Activated naive CD4-positive, alpha-beta T cell treated with anti-CD3 and anti-CD28 coated beads, Interleukin-2, amount 50 U/mL, for 24 hours (primary cell): ENCODE results near the gene DMAC1.

Source experiments
- H3K27ac Mint-ChIP-seq: one replicate; pipeline ENCODE4 v1.8.0; 2021; ENCODE audit warnings: mild to moderate bottlenecking, mixed read lengths
- H3K27me3 Mint-ChIP-seq: one replicate; pipeline ENCODE4 v1.8.0; 2021; ENCODE audit warnings: mixed read lengths
- H3K36me3 Mint-ChIP-seq: one replicate; pipeline ENCODE4 v1.8.0; 2021; ENCODE audit warnings: mixed read lengths
- H3K4me1 Mint-ChIP-seq: one replicate; pipeline ENCODE4 v1.8.0; 2021; ENCODE audit warnings: mixed read lengths
- H3K4me3 Mint-ChIP-seq: one replicate; pipeline ENCODE4 v1.8.0; 2021; ENCODE audit warnings: mild to moderate bottlenecking, mixed read lengths
- H3K9me3 Mint-ChIP-seq: one replicate; pipeline ENCODE4 v1.8.0; 2021; ENCODE audit warnings: mixed read lengths

Gene DMAC1

DNA sequence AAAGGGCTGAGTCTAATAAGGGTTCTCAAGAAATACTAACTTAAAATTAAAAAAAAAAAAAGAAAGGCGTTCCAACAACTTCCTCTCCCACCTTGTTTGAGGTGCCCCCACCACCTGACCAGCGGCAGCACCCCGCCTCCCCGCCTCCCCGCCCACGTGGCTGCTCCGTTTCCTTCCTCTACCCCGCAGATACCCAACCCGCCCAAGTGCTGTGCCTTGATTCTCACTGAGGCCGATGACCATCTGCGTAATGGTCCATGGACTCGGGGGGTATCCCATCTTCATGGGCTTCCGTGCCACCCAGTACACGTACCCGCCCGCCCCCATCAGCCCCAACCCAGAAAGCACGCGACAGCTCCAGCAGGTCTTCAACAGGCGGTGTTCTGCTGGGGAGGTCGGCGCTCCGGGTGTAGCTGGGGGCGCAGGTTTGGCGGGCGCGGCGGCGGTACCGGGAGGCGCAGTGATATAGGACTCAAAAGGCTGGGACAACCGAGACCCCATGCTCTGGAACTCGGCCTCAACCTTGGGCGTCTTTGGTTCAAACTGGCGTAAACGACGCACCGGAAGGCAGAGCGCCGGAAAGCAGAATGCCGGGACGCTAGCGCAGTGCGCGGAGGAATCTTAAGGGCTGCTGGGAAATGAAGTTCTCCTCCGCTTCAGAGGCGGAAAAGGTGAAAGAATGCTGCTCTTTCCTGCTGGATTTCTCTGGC lies at the start of gene DMAC1:
Gene DMAC1 (minus strand): TSS at position 545 of the 710 bp plus-strand sequence. CDS start 44 bp downstream, at position 501.
- peaks cover 34% of the 10 kb centered on the region for H3K4me1 Mint-ChIP-seq
- H3K9me3 Mint-ChIP-seq: no peaks in the 10 kb centered on the region
- peak within 1 kb of the TSS; percentile 97 for H3K4me3 Mint-ChIP-seq
- H3K36me3 Mint-ChIP-seq: peaks cover 16% of the 10 kb centered on the region
- no peaks in the 10 kb centered on the region for H3K27me3 Mint-ChIP-seq
- H3K27ac Mint-ChIP-seq: peak within 1 kb of the TSS; percentile 98

- H3K27me3 Mint-ChIP-seq: no peaks in the 10 kb centered on the region
- no peaks in the 10 kb centered on the region for H3K36me3 Mint-ChIP-seq
- H3K9me3 Mint-ChIP-seq: no peaks in the 10 kb centered on the region
- no peak overlapping the region for H3K27ac Mint-ChIP-seq
- no peak overlapping the region for H3K4me3 Mint-ChIP-seq
- H3K4me1 Mint-ChIP-seq: no peaks in the 10 kb centered on the region
These were observed 49.8 kb upstream of the DMAC1 start for GRCh38 chr9:7849362-7849761.

DNA sequence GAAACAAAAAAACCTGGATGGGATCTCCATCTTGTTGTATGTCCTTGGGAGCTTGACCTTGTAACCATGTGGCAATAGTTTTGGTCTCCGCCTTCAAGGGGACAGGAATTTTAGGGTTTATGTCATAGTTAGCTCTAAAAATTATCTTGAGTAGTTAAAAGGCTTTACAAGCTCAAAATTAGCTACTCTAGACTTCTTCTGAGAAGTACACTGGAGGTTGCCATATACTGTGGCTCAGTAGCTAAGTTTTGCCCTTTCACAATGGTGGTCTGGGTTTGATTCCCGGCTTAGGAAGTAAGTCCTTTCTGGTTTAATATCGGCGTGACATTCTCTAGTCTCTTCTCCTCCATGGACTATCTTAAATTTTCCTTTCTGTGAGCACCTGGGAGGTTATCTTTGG lies 48.9 kb upstream of the DMAC1 start:
- Mint-ChIP-seq H3K9me3 (no peaks in the 10 kb centered on the region), H3K4me3 (no peak overlapping the region), H3K36me3 (no peaks in the 10 kb centered on the region), H3K27me3 (no peaks in the 10 kb centered on the region), H3K4me1 (no peaks in the 10 kb centered on the region), H3K27ac (no peak overlapping the region)

GRCh38 chr9:7844242-7844641 lies 44.7 kb upstream of the DMAC1 start:
- Mint-ChIP-seq H3K36me3 (no peaks in the 10 kb centered on the region), H3K4me3 (no peak overlapping the region), H3K27ac (no peak overlapping the region), H3K27me3 (no peaks in the 10 kb centered on the region), H3K9me3 (no peaks in the 10 kb centered on the region), H3K4me1 (no peaks in the 10 kb centered on the region)

GRCh38 chr9:7841831-7842230 lies 42.3 kb upstream of the DMAC1 start:
- no peaks in the 10 kb centered on the region for H3K36me3 Mint-ChIP-seq
- H3K4me1 Mint-ChIP-seq: no peaks in the 10 kb centered on the region
- H3K27ac Mint-ChIP-seq: no peak overlapping the region
- H3K9me3 Mint-ChIP-seq: no peaks in the 10 kb centered on the region
- H3K4me3 Mint-ChIP-seq: no peak overlapping the region
- no peaks in the 10 kb centered on the region for H3K27me3 Mint-ChIP-seq

- no peak overlapping the region for H3K27ac Mint-ChIP-seq
- H3K4me1 Mint-ChIP-seq: no peaks in the 10 kb centered on the region
- no peaks in the 10 kb centered on the region for H3K36me3 Mint-ChIP-seq
- H3K4me3 Mint-ChIP-seq: no peak overlapping the region
- no peaks in the 10 kb centered on the region for H3K27me3 Mint-ChIP-seq
- H3K9me3 Mint-ChIP-seq: no peaks in the 10 kb centered on the region
These were observed 35.0 kb upstream of the DMAC1 start for GRCh38 chr9:7834531-7834930.

DNA sequence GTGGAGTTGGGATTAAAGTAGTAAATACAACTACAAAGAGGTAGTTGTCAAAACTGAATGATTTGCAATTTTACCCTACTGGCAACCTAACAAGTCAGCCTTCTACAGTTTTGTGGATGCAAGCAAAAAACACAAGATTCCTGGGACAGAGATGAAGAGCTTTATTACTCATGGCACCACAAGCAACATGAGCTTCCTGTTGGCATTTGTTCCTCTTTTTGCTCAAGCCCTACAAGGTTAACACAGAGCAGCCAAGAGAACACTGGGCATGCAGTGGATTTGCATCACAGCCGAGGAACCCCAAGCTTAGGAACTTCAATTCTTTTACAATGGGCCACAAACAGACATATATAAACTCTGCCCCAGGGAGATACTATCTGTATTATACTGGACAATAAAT lies 28.8 kb upstream of the DMAC1 start:
- no peaks in the 10 kb centered on the region for H3K36me3 Mint-ChIP-seq
- no peaks in the 10 kb centered on the region for H3K4me1 Mint-ChIP-seq
- no peak overlapping the region for H3K4me3 Mint-ChIP-seq
- no peaks in the 10 kb centered on the region for H3K9me3 Mint-ChIP-seq
- no peaks in the 10 kb centered on the region for H3K27me3 Mint-ChIP-seq
- no peak overlapping the region for H3K27ac Mint-ChIP-seq

GRCh38 chr9:7827792-7828191 lies 28.2 kb upstream of the DMAC1 start:
- Mint-ChIP-seq H3K4me3 (no peak overlapping the region), H3K27ac (no peak overlapping the region), H3K9me3 (no peaks in the 10 kb centered on the region), H3K4me1 (no peaks in the 10 kb centered on the region), H3K36me3 (no peaks in the 10 kb centered on the region), H3K27me3 (no peaks in the 10 kb centered on the region)

GRCh38 chr9:7827056-7827455 lies 27.5 kb upstream of the DMAC1 start:
- H3K27me3 Mint-ChIP-seq: no peaks in the 10 kb centered on the region

GRCh38 chr9:7823651-7824050 lies 24.1 kb upstream of the DMAC1 start:
- Mint-ChIP-seq H3K27me3 (peaks cover 1% of the 10 kb centered on the region), H3K27ac (no peak overlapping the region), H3K4me1 (no peaks in the 10 kb centered on the region), H3K4me3 (no peak overlapping the region), H3K36me3 (no peaks in the 10 kb centered on the region), H3K9me3 (no peaks in the 10 kb centered on the region)

More at GRCh38 chr9:7827056-7827455, 27.5 kb upstream of the DMAC1 start:
- Mint-ChIP-seq H3K27ac (no peak overlapping the region), H3K4me3 (no peak overlapping the region), H3K36me3 (no peaks in the 10 kb centered on the region), H3K4me1 (no peaks in the 10 kb centered on the region), H3K9me3 (no peaks in the 10 kb centered on the region)

DNA sequence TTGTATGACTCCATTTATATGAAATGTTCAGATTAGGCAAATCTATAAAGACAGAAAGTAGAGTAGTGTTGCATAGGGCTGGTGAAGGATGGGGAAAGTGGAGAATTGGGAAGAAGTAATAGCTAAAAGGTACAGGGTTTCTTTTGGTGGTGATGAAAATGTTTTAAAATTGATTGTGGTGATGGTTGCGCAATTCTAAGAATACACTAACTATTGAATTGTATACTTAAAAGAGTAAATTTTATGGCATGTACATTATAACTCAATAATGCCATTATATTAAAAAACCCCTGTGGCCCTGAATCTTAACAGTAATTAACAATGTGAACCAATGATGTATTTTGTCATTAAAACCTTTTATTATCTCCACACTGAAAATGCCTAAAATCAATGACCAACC lies 20.4 kb upstream of the DMAC1 start:
- Mint-ChIP-seq H3K4me3 (no peak overlapping the region), H3K27me3 (peaks cover 1% of the 10 kb centered on the region), H3K4me1 (no peaks in the 10 kb centered on the region), H3K9me3 (no peaks in the 10 kb centered on the region), H3K36me3 (no peaks in the 10 kb centered on the region), H3K27ac (no peak overlapping the region)

DNA sequence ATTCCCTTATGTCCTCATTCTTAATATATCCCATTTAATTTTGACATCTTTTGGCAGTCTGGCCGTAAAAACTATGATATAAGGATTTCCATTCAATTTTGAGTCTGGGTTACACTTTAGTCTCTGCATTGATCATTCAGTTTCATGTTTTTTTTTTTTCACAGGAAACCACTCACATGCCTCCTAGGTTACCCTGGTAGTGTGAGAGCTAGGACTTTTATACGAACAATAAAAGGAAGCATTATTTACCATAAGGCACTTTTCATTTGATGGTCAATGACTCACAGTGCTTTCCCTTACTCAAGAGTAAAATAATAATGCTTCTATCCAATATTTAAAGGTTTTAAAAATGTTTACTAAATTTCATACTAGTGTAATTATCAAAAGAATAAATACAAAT lies 16.4 kb upstream of the DMAC1 start:
- Mint-ChIP-seq H3K9me3 (no peaks in the 10 kb centered on the region), H3K27me3 (peaks cover 1% of the 10 kb centered on the region)

DNA sequence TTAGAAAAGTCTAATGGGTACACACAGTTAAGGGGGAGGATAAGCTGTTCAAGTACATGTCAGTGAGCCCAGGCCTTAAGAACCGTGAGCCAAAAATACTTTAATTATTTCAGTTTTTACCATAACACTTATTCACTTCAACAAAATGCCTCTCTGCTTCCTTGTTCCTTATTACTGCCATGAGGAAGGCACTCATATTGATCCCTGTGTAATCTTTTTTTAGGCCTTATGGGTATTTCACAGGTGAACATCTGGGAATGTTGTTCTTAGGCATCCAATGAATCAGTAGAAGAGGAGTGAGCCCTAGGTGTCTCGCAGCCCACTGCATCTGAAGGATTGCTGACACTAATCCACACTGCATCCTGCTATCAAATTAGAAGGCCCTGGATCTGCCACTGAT lies 13.5 kb upstream of the DMAC1 start:
- Mint-ChIP-seq H3K27me3 (peaks cover 3% of the 10 kb centered on the region), H3K4me3 (no peak overlapping the region), H3K4me1 (no peaks in the 10 kb centered on the region), H3K27ac (no peak overlapping the region), H3K36me3 (peaks cover 5% of the 10 kb centered on the region), H3K9me3 (no peaks in the 10 kb centered on the region)

More for the DNA sequence above, 16.4 kb upstream of the DMAC1 start:
- H3K4me1 Mint-ChIP-seq: no peaks in the 10 kb centered on the region
- no peak overlapping the region for H3K4me3 Mint-ChIP-seq
- no peaks in the 10 kb centered on the region for H3K36me3 Mint-ChIP-seq
- no peak overlapping the region for H3K27ac Mint-ChIP-seq

GRCh38 chr9:7811677-7812076 lies 12.1 kb upstream of the DMAC1 start:
- H3K27me3 Mint-ChIP-seq: peaks cover 3% of the 10 kb centered on the region
- peaks cover 5% of the 10 kb centered on the region for H3K36me3 Mint-ChIP-seq

GRCh38 chr9:7802666-7803065 lies 3.1 kb upstream of the DMAC1 start:
- Mint-ChIP-seq H3K4me1 (peaks cover 11% of the 10 kb centered on the region), H3K9me3 (no peaks in the 10 kb centered on the region), H3K27me3 (no peaks in the 10 kb centered on the region), H3K27ac (no peak overlapping the region), H3K36me3 (peaks cover 4% of the 10 kb centered on the region), H3K4me3 (no peak overlapping the region)

More at GRCh38 chr9:7811677-7812076, 12.1 kb upstream of the DMAC1 start:
- Mint-ChIP-seq H3K4me3 (no peak overlapping the region), H3K27ac (no peak overlapping the region), H3K9me3 (no peaks in the 10 kb centered on the region), H3K4me1 (no peaks in the 10 kb centered on the region)

DNA sequence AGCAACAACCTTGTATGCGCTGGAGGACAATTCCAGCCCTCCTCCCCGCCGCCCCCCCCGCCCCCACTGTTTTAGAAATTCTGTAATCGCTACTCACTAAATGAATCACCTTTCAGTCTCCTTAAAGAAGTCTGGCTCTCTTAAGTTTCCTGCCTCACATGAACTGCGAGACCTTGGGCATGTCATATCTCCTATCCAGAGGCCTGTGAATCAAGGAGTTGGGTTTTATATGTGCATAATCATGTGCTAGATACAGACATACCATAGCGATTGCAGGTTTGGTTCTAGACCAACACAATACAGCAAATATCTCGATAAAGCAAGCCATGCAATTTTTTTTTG lies 337 bp upstream of the DMAC1 start:
- Mint-ChIP-seq H3K9me3 (no peaks in the 10 kb centered on the region), H3K27me3 (no peaks in the 10 kb centered on the region), H3K27ac (peak overlapping the region; percentile 98), H3K36me3 (peaks cover 14% of the 10 kb centered on the region), H3K4me3 (peak overlapping the region; percentile 97), H3K4me1 (peaks cover 31% of the 10 kb centered on the region)

- Mint-ChIP-seq H3K9me3 (no peaks in the 10 kb centered on the region), H3K27ac (no peak overlapping the region), H3K4me1 (peaks cover 47% of the 10 kb centered on the region), H3K27me3 (no peaks in the 10 kb centered on the region), H3K36me3 (peaks cover 27% of the 10 kb centered on the region), H3K4me3 (no peak overlapping the region)
These were observed 5.4 kb downstream of the DMAC1 start for GRCh38 chr9:7794196-7794595.
